Measurements from ENCODE around the gene WDPCP.

DNA sequence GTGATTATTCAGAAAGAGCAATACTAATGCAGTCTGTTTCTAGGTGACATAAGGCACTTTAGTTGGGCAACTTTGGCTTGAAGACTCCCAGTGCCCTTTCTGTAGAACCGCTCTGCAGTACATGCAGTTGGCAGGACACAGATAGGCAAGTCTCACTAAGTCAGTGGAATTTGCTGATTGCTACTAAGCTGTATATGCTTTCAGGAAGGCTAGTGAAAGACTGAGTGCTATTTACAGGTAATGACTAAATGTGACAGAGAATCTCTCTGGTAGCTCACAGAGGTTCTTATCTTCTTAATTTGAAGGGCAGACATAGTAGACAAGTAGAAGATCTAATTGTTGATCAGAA is 243.0 kb downstream of the WDPCP start:
- no peak for TF ChIP-seq RAD21 (IDR thresholded peaks at IDR 0.05; ENCODE audit: low read length)
- TF ChIP-seq, protein P1, sequence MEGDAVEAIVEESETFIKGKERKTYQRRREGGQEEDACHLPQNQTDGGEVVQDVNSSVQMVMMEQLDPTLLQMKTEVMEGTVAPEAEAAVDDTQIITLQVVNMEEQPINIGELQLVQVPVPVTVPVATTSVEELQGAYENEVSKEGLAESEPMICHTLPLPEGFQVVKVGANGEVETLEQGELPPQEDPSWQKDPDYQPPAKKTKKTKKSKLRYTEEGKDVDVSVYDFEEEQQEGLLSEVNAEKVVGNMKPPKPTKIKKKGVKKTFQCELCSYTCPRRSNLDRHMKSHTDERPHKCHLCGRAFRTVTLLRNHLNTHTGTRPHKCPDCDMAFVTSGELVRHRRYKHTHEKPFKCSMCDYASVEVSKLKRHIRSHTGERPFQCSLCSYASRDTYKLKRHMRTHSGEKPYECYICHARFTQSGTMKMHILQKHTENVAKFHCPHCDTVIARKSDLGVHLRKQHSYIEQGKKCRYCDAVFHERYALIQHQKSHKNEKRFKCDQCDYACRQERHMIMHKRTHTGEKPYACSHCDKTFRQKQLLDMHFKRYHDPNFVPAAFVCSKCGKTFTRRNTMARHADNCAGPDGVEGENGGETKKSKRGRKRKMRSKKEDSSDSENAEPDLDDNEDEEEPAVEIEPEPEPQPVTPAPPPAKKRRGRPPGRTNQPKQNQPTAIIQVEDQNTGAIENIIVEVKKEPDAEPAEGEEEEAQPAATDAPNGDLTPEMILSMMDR (IDR thresholded peaks at IDR 0.05), result no peak
- no peak for TF ChIP-seq RCOR1 (IDR thresholded peaks at IDR 0.05; ENCODE audit: low read length)
- TF ChIP-seq EZH2phosphoT487 (IDR thresholded peaks at IDR 0.05; ENCODE audit: borderline replicate concordance, low read depth), result no peak
- TF ChIP-seq, protein P2, sequence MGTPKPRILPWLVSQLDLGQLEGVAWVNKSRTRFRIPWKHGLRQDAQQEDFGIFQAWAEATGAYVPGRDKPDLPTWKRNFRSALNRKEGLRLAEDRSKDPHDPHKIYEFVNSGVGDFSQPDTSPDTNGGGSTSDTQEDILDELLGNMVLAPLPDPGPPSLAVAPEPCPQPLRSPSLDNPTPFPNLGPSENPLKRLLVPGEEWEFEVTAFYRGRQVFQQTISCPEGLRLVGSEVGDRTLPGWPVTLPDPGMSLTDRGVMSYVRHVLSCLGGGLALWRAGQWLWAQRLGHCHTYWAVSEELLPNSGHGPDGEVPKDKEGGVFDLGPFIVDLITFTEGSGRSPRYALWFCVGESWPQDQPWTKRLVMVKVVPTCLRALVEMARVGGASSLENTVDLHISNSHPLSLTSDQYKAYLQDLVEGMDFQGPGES (IDR thresholded peaks at IDR 0.05; ENCODE audit: low read depth, low read length), result no peak
- TF ChIP-seq MEF2A (IDR thresholded peaks at IDR 0.05; ENCODE audit: borderline replicate concordance, low read depth), result no peak
- TF ChIP-seq, protein P3, sequence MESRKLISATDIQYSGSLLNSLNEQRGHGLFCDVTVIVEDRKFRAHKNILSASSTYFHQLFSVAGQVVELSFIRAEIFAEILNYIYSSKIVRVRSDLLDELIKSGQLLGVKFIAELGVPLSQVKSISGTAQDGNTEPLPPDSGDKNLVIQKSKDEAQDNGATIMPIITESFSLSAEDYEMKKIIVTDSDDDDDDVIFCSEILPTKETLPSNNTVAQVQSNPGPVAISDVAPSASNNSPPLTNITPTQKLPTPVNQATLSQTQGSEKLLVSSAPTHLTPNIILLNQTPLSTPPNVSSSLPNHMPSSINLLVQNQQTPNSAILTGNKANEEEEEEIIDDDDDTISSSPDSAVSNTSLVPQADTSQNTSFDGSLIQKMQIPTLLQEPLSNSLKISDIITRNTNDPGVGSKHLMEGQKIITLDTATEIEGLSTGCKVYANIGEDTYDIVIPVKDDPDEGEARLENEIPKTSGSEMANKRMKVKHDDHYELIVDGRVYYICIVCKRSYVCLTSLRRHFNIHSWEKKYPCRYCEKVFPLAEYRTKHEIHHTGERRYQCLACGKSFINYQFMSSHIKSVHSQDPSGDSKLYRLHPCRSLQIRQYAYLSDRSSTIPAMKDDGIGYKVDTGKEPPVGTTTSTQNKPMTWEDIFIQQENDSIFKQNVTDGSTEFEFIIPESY (IDR thresholded peaks at IDR 0.05; ENCODE audit: borderline replicate concordance, low read depth), result no peak
- TF ChIP-seq, protein P4, sequence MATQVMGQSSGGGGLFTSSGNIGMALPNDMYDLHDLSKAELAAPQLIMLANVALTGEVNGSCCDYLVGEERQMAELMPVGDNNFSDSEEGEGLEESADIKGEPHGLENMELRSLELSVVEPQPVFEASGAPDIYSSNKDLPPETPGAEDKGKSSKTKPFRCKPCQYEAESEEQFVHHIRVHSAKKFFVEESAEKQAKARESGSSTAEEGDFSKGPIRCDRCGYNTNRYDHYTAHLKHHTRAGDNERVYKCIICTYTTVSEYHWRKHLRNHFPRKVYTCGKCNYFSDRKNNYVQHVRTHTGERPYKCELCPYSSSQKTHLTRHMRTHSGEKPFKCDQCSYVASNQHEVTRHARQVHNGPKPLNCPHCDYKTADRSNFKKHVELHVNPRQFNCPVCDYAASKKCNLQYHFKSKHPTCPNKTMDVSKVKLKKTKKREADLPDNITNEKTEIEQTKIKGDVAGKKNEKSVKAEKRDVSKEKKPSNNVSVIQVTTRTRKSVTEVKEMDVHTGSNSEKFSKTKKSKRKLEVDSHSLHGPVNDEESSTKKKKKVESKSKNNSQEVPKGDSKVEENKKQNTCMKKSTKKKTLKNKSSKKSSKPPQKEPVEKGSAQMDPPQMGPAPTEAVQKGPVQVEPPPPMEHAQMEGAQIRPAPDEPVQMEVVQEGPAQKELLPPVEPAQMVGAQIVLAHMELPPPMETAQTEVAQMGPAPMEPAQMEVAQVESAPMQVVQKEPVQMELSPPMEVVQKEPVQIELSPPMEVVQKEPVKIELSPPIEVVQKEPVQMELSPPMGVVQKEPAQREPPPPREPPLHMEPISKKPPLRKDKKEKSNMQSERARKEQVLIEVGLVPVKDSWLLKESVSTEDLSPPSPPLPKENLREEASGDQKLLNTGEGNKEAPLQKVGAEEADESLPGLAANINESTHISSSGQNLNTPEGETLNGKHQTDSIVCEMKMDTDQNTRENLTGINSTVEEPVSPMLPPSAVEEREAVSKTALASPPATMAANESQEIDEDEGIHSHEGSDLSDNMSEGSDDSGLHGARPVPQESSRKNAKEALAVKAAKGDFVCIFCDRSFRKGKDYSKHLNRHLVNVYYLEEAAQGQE (IDR thresholded peaks at IDR 0.05; ENCODE audit: low read depth, low read length), result no peak
- TF ChIP-seq SMC3 (IDR thresholded peaks at IDR 0.05; ENCODE audit: low read depth, low read length), result no peak
- TF ChIP-seq SIN3A (IDR thresholded peaks at IDR 0.05; ENCODE audit: borderline replicate concordance, low read depth, low read length), result no peak
- TF ChIP-seq EP300 (IDR thresholded peaks at IDR 0.05; ENCODE audit: borderline replicate concordance in 1 of 2, low read depth in 1 of 2, low read length in 1 of 2), result no peak
- no peak for TF ChIP-seq FOXM1 (IDR thresholded peaks at IDR 0.05; ENCODE audit: low read depth)
- TF ChIP-seq RFX5 (IDR thresholded peaks at IDR 0.05; ENCODE audit: low read length), result no peak
